Endodermal cell (in vitro differentiated cells): ENCODE measurements around the gene RPL21. TPM values are rescaled to one million over a fixed set of nuclear protein-coding genes. Genes with fewer than 3 reads are reported as not detected.

Experiments
- DNase-seq: peaks from one replicate; pipeline ENCODE4 v3.0.0-alpha.2; 2017
- H3K27ac ChIP-seq: 2 replicates; pipeline ENCODE4 v1.5.1; 2013; ENCODE audit warnings: mild to moderate bottlenecking, low read depth, low read length, moderate library complexity
- H3K27me3 ChIP-seq: 2 replicates; pipeline ENCODE4 v1.6.1; 2013; ENCODE audit warnings: mild to moderate bottlenecking, low read length, moderate library complexity; ENCODE audit not compliant: insufficient read depth, control insufficient read depth, poor library complexity, severe bottlenecking
- H3K36me3 ChIP-seq: 2 replicates; pipeline ENCODE4 v1.7.0; 2013; ENCODE audit warnings: mild to moderate bottlenecking, low read length, moderate library complexity; ENCODE audit not compliant: control insufficient read depth, insufficient read depth
- H3K4me1 ChIP-seq: one replicate; pipeline ENCODE4 v1.7.0; 2013; ENCODE audit warnings: low read length; ENCODE audit not compliant: control insufficient read depth, insufficient read depth
- H3K4me3 ChIP-seq: 2 replicates; pipeline ENCODE4 v1.5.1; 2013; ENCODE audit warnings: mild to moderate bottlenecking, low read length, moderate library complexity
- H3K9ac ChIP-seq: 2 replicates; pipeline ENCODE4 v1.6.1; 2013; ENCODE audit warnings: mild to moderate bottlenecking, low read length, moderate library complexity; ENCODE audit not compliant: poor library complexity, severe bottlenecking; ENCODE audit errors: extremely low read depth
- H3K9me3 ChIP-seq: 2 replicates; pipeline ENCODE4 v1.6.1; 2013; ENCODE audit warnings: mild to moderate bottlenecking, low read length, moderate library complexity; ENCODE audit not compliant: control insufficient read depth
- H3K27ac Mint-ChIP-seq: 2 replicates; pipeline ENCODE4 v1.8.0; 2020; ENCODE audit warnings: mixed read lengths
- H3K27me3 Mint-ChIP-seq: 2 replicates; pipeline ENCODE4 v1.8.0; 2021; ENCODE audit warnings: mild to moderate bottlenecking, mixed read lengths; ENCODE audit not compliant: insufficient read depth
- H3K36me3 Mint-ChIP-seq: 2 replicates; pipeline ENCODE4 v1.8.0; 2020; ENCODE audit warnings: low read depth, mixed read lengths
- H3K4me1 Mint-ChIP-seq: 2 replicates; pipeline ENCODE4 v1.8.0; 2020; ENCODE audit warnings: mixed read lengths
- H3K4me3 Mint-ChIP-seq: 2 replicates; pipeline ENCODE4 v1.8.0; 2020; ENCODE audit warnings: mild to moderate bottlenecking, moderate library complexity, mixed read lengths
- H3K9me3 Mint-ChIP-seq: 2 replicates; pipeline ENCODE4 v1.8.0; 2020; ENCODE audit warnings: mild to moderate bottlenecking, mixed read lengths
- WGBS, 2 experiments: methylation state at CpG; one replicate each; pipeline versions ENCODE4 v1.1.5 to v1.1.7; 2013; ENCODE audit warnings: missing lambda C conversion rate in 2 of 2, mixed read lengths in 1 of 2; ENCODE audit not compliant: insufficient coverage in 1 of 2, insufficient read length in 1 of 2; 5-methylcytosine and 5-hydroxymethylcytosine counted together
- total RNA-seq, 2 donors: library from RNA; stranded (reverse); fragmentation: NEBNext Ultra II Directional in 1 of 2; extraction: Animal tissue kit (Norgen Biotek cat#: 25700) in 1 of 2; gene quantifications; 2 replicates in 1 of 2; 3 replicates in 1 of 2; pipeline ENCODE4 v1.2.1, GENCODE V29; 2021
- TF ChIP-seq, protein P1 (sequence below): fragments of 200-600 bp; sonication (generic); conservative IDR thresholded peaks from 2 replicates; pipeline ENCODE4 v1.5.0; 2021; ENCODE audit warnings: antibody characterized with exemption, mild to moderate bottlenecking

The RPL21 gene
- total RNA-seq, 2 donors from 2014 or later, result 882 to 975 TPM

DNA sequence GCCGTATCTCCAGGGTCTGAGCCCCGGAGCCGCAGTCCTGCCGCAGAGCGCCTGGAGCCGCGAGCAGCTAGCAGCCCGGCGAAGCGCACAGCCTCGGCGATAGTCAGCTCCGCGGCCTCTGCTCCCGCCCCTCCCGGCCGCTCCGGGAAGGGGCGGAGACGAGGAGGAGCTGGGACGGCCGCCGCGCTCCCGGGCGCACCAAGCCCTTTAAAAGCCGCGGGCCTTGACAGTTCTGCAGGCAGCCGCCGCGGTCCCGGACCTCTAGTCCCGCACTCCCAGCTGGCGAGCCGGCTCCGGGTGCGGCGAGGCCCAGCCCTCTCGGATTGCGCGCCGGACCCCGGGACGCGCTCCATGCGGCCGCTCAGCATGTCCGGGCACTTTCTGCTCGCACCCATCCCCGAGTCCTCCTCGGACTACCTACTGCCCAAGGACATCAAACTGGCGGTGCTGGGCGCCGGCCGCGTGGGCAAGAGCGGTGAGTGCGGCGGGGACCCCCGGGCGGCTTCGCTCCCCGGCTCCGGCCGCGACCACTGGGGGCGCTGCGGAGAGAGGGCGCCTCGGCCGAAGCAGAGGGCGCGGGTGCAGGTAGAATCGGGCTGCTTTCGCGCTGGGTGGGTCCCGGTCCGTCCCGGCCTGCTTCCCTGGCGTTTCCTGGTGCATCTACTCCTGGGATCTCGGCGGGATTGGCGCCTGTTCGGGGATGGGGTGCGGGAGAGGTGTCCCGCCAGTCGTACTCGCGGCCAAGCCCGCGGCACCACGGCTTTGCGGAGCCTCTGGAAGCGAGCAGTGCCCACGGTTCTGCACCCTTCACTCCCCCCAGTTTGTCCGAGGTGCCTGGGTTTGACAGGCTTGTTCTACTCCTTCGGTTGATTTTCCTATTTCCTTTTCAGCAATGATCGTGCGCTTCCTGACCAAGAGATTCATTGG lies 19.5 kb downstream of the RPL21 start, which contains the start of gene RASL11A:
TSS of gene RASL11A (plus strand) at position 237 of the 927 bp plus-strand sequence. CDS start at position 352, 115 bp downstream.
- Histone ChIP-seq H3K27me3 (peaks cover 30% of the 10 kb centered on the region), H3K27ac (no peak within 1 kb of the TSS), H3K4me3 (peak within 1 kb of the TSS; percentile 74), H3K4me1 (no peaks in the 10 kb centered on the region), H3K36me3 (no peaks in the 10 kb centered on the region), H3K9me3 (no peaks in the 10 kb centered on the region), H3K9ac (peak within 1 kb of the TSS; percentile 16)
- Mint-ChIP-seq H3K4me3 (peak within 1 kb of the TSS; percentile 63), H3K4me1 (peaks cover 7% of the 10 kb centered on the region), H3K36me3 (no peaks in the 10 kb centered on the region), H3K27me3 (peaks cover 59% of the 10 kb centered on the region), H3K27ac (peak within 1 kb of the TSS; percentile 74), H3K9me3 (no peaks in the 10 kb centered on the region)
- DNase-seq, result peak; percentile 94
- TF ChIP-seq, protein P1, sequence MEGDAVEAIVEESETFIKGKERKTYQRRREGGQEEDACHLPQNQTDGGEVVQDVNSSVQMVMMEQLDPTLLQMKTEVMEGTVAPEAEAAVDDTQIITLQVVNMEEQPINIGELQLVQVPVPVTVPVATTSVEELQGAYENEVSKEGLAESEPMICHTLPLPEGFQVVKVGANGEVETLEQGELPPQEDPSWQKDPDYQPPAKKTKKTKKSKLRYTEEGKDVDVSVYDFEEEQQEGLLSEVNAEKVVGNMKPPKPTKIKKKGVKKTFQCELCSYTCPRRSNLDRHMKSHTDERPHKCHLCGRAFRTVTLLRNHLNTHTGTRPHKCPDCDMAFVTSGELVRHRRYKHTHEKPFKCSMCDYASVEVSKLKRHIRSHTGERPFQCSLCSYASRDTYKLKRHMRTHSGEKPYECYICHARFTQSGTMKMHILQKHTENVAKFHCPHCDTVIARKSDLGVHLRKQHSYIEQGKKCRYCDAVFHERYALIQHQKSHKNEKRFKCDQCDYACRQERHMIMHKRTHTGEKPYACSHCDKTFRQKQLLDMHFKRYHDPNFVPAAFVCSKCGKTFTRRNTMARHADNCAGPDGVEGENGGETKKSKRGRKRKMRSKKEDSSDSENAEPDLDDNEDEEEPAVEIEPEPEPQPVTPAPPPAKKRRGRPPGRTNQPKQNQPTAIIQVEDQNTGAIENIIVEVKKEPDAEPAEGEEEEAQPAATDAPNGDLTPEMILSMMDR, result peak; percentile 99
- WGBS, 2 experiments, result 2 to 6% methylated on average over 56 to 99 of the region's 99 CpGs

DNA sequence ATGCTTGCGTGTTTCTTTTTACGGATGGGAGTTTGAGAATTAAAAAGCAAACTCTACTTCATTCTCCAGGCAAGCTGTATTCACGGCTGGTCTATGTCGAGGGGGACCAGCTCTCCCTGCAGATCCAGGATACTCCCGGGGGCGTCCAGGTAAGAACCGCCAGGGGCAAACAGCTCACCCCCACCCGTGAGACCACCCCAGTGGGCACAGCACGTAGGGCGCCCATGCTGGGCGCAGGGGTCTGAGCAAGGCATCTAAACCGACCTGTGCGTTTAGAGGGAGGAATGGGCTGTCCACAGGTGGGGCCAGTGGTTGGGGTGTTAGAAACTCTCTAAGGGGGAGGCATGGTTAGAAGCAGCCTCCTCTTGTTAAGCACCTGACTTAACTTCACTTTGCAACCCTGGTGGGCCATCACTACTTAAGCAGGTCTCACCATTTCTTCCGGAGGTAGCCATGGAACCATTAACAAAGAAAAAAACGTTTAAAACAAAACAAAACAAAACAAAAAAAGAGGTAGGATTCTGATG lies 20.3 kb downstream of the RPL21 start:
- H3K9me3 ChIP-seq, result no peaks in the 10 kb centered on the region
- no peak overlapping the region for H3K27ac ChIP-seq
- TF ChIP-seq, protein P1, result no peak
- 80 to 81% methylated on average over 11 to 15 of the region's 15 CpGs for WGBS, 2 experiments
- no peak overlapping the region for H3K27ac Mint-ChIP-seq
- no peak overlapping the region for H3K9ac ChIP-seq
- no peak for DNase-seq
- peaks cover 30% of the 10 kb centered on the region for H3K27me3 ChIP-seq
- H3K36me3 ChIP-seq, result no peaks in the 10 kb centered on the region
- H3K4me1 Mint-ChIP-seq, result peaks cover 7% of the 10 kb centered on the region
- peak overlapping the region; percentile 63 for H3K4me3 Mint-ChIP-seq
- no peaks in the 10 kb centered on the region for H3K9me3 Mint-ChIP-seq
- peak overlapping the region; percentile 74 for H3K4me3 ChIP-seq
- H3K36me3 Mint-ChIP-seq, result no peaks in the 10 kb centered on the region
- H3K4me1 ChIP-seq, result no peaks in the 10 kb centered on the region
- peaks cover 58% of the 10 kb centered on the region for H3K27me3 Mint-ChIP-seq

DNA sequence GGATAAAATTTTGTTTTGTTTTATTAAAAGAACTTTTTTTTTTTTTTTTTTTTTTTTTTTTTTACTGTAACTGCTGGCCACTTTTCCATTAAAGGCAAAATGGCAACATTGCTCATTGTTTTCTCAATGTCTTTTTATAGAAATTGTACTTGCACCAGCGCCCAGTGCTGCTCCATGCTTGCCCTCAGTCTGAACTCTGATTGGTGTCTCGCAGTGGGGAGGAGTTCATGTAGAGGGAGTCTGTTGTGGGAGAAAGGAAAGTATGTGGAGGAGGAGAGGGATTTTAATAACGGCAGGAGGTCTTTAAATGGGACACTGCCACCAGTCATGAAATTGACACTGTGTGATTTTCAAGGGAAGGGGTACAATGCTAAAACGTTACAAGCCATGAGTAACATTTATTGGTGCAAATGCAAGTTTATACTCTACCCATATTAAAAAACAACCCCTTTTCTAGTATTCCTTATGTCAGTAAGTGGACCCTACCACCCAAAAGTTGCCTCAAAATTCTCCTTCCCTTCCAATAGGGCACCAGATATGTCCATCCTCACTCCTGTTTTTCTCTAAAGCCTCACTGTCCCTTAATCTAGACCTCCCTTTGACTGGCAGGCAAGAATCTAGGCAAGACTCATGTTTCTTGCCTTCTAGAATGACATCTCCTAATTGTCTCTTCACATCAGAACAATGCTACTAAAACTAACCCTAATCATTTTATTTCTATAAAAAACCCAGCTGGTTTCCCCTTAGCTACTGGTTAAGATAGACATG lies 22.5 kb downstream of the RPL21 start:
- no peaks in the 10 kb centered on the region for H3K36me3 Mint-ChIP-seq
- DNase-seq, result peak; percentile 12
- no peak overlapping the region for H3K27ac Mint-ChIP-seq
- WGBS, 2 experiments, result 62 to 71% methylated on average over 3 to 4 of the region's 4 CpGs
- Histone ChIP-seq H3K36me3 (no peaks in the 10 kb centered on the region), H3K27me3 (peaks cover 30% of the 10 kb centered on the region), H3K9ac (no peak overlapping the region), H3K27ac (no peak overlapping the region), H3K4me3 (no peak overlapping the region), H3K4me1 (no peaks in the 10 kb centered on the region), H3K9me3 (no peaks in the 10 kb centered on the region)
- no peak overlapping the region for H3K4me3 Mint-ChIP-seq
- H3K4me1 Mint-ChIP-seq, result peaks cover 7% of the 10 kb centered on the region
- no peaks in the 10 kb centered on the region for H3K9me3 Mint-ChIP-seq
- TF ChIP-seq, protein P1, result no peak
- peaks cover 41% of the 10 kb centered on the region for H3K27me3 Mint-ChIP-seq
